Ishikawa (cell line): ENCODE data around the gene MTCH2.

Experiments used
- CEBPB ChIP-seq: IDR thresholded peaks from 2 replicates; pipeline ENCODE4 v1.6.1; 2012
- CREB1 ChIP-seq: IDR thresholded peaks from 2 replicates; pipeline ENCODE4 v1.6.1; 2012; ENCODE audit warnings: low read depth
- EGR1 ChIP-seq: IDR thresholded peaks from 2 replicates; pipeline ENCODE4 v1.6.1; 2012
- EP300 ChIP-seq: IDR thresholded peaks from 2 replicates; pipeline ENCODE4 v1.6.1; 2012; ENCODE audit warnings: borderline replicate concordance
- FOXM1 ChIP-seq: IDR thresholded peaks from 2 replicates; pipeline ENCODE4 v1.6.1; 2012; ENCODE audit warnings: low read depth, borderline replicate concordance
- MAX ChIP-seq: IDR thresholded peaks from 2 replicates; pipeline ENCODE4 v1.6.1; 2012
- NFIC ChIP-seq: IDR thresholded peaks from 2 replicates; pipeline ENCODE4 v1.6.1; 2012
- RAD21 ChIP-seq: IDR thresholded peaks from 2 replicates; pipeline ENCODE4 v1.6.1; 2012; ENCODE audit warnings: low read depth
- REST ChIP-seq: IDR thresholded peaks from 2 replicates; pipeline ENCODE4 v1.6.1; 2012; ENCODE audit warnings: low read depth, mild to moderate bottlenecking
- TAF1 ChIP-seq: IDR thresholded peaks from 2 replicates; pipeline ENCODE4 v1.6.1; 2012; ENCODE audit warnings: low read depth, mild to moderate bottlenecking
- TCF12 ChIP-seq: IDR thresholded peaks from 2 replicates; pipeline ENCODE4 v1.6.1; 2012; ENCODE audit warnings: low read depth
- TEAD4 ChIP-seq: IDR thresholded peaks from 2 replicates; pipeline ENCODE4 v1.6.1; 2012
- USF1 ChIP-seq: IDR thresholded peaks from 2 replicates; pipeline ENCODE4 v1.6.1; 2012
- YY1 ChIP-seq: IDR thresholded peaks from 2 replicates; pipeline ENCODE4 v1.6.1; 2012; ENCODE audit warnings: low read depth
- ZBTB7A ChIP-seq: IDR thresholded peaks from 2 replicates; pipeline ENCODE4 v1.6.1; 2012; ENCODE audit warnings: low read depth

Gene MTCH2

GRCh38 chr11:47646019-47646418 is 3.7 kb upstream of the MTCH2 start:
- no peak for TF ChIP-seq EP300
- no peak for TF ChIP-seq TAF1
- no peak for TF ChIP-seq ZBTB7A
- TF ChIP-seq MAX: no peak
- TF ChIP-seq CREB1: no peak
- TF ChIP-seq EGR1: no peak
- TF ChIP-seq USF1: no peak
- TF ChIP-seq TEAD4: no peak
- no peak for TF ChIP-seq TCF12
- TF ChIP-seq RAD21: no peak
- TF ChIP-seq REST: no peak
- no peak for TF ChIP-seq FOXM1

- TF ChIP-seq EGR1: no peak
- TF ChIP-seq NFIC: no peak
- TF ChIP-seq EP300: no peak
- TF ChIP-seq TEAD4: no peak
- no peak for TF ChIP-seq ZBTB7A
- TF ChIP-seq YY1: no peak
- no peak for TF ChIP-seq MAX
- TF ChIP-seq FOXM1: no peak
- TF ChIP-seq USF1: no peak
- no peak for TF ChIP-seq TCF12
- no peak for TF ChIP-seq CEBPB
- TF ChIP-seq RAD21: no peak
- TF ChIP-seq TAF1: no peak
- no peak for TF ChIP-seq REST
- TF ChIP-seq CREB1: no peak
These were observed 3.1 kb upstream of the MTCH2 start for GRCh38 chr11:47645500-47645899.

GRCh38 chr11:47641600-47642098 is 710 bp downstream of the MTCH2 start:
- TF ChIP-seq TEAD4 (no peak), RAD21 (no peak), USF1 (no peak), TCF12 (no peak), NFIC (no peak), ZBTB7A (no peak), EGR1 (no peak), CREB1 (no peak), TAF1 (no peak), REST (no peak), FOXM1 (no peak), MAX (no peak), CEBPB (no peak), EP300 (no peak)

- no peak for TF ChIP-seq CEBPB
- TF ChIP-seq YY1: no peak
- no peak for TF ChIP-seq EGR1
- TF ChIP-seq EP300: no peak
- no peak for TF ChIP-seq MAX
- no peak for TF ChIP-seq USF1
These were observed 10.9 kb downstream of the MTCH2 start for GRCh38 chr11:47631473-47631872.
